SK-N-SH (cell line): ENCODE data around the gene MOV10L1. TPM values are rescaled to one million over a fixed set of nuclear protein-coding genes. Genes with fewer than 3 reads are reported as not detected.

Experiments
- CTCF ChIA-PET: fragments of 300-600, 350-600 bp; formaldehyde crosslinking; extraction: SDS; loops from one replicate; lab custom pipeline; 2021; lab: Yijun Ruan, JAX
- POLR2A ChIA-PET: fragments of 350-600 bp; sonication (Branson Sonifier 250); formaldehyde crosslinking; extraction: SDS; loops from one replicate; lab custom pipeline; 2020; ENCODE audit warnings: antibody characterized with exemption, inconsistent platforms; lab: Yijun Ruan, JAX
- DNase-seq: peaks from one replicate; pipeline ENCODE4 v3.0.0; 2012
- H2AFZ ChIP-seq: fragments of 200-600 bp; sonication (generic); 2 replicates; pipeline ENCODE4 v1.8.1; 2016; ENCODE audit warnings: antibody characterized with exemption, mild to moderate bottlenecking, low read depth
- H3F3A ChIP-seq: fragments of 200-600 bp; sonication (generic); replicated peaks from 2 replicates; pipeline ENCODE3; 2016; ENCODE audit warnings: antibody characterized with exemption, mild to moderate bottlenecking; ENCODE audit not compliant: insufficient read depth
- H3K27ac ChIP-seq, 2 experiments: fragments of 200-500 bp in 1 of 2; fragments of 200-600 bp in 1 of 2; sonication (Bioruptor generic) in 1 of 2; sonication (generic), shearing (Covaris generic) in 1 of 2; 2 replicates each; pipeline versions ENCODE4 v1.5.1 to v1.6.1; 2014 to 2016; ENCODE audit warnings: low read depth in 2 of 2, inconsistent platforms in 1 of 2, low read length in 1 of 2, mild to moderate bottlenecking in 1 of 2, mixed read lengths in 1 of 2
- H3K27me3 ChIP-seq: fragments of 200-600 bp; sonication (generic), shearing (Covaris generic); 2 replicates; pipeline ENCODE4 v1.6.1; 2016; ENCODE audit warnings: mixed run types; ENCODE audit not compliant: insufficient read depth
- H3K36me3 ChIP-seq, 2 experiments: fragments of 200-500 bp in 1 of 2; fragments of 200-600 bp in 1 of 2; sonication (Bioruptor generic) in 1 of 2; sonication (generic) in 1 of 2; replicated peaks in 1 of 2; 2 replicates each; pipeline versions ENCODE3 to v1.5.1; 2014 to 2016; ENCODE audit warnings: low read length in 1 of 2, mild to moderate bottlenecking in 1 of 2; ENCODE audit not compliant: insufficient read depth in 2 of 2, control insufficient read depth in 1 of 2
- H3K4me1 ChIP-seq, 2 experiments: fragments of 200-500 bp in 1 of 2; fragments of 200-600 bp in 1 of 2; sonication (Bioruptor generic) in 1 of 2; sonication (generic), shearing (Covaris generic) in 1 of 2; 2 replicates each; pipeline versions ENCODE4 v1.5.1 to v1.6.1; 2014 to 2016; ENCODE audit warnings: low read depth in 1 of 2, low read length in 1 of 2, mixed run types in 1 of 2; ENCODE audit not compliant: insufficient read depth in 2 of 2, control insufficient read depth in 1 of 2
- H3K4me2 ChIP-seq: fragments of 200-600 bp; sonication (generic), shearing (Covaris generic); 2 replicates; pipeline ENCODE4 v1.6.1; 2017; ENCODE audit warnings: mixed run types
- H3K4me3 ChIP-seq, 2 experiments: fragments of 200-500 bp in 1 of 2; fragments of 200-600 bp in 1 of 2; sonication (Bioruptor generic) in 1 of 2; sonication (generic), shearing (Covaris generic) in 1 of 2; 2 replicates each; pipeline versions ENCODE4 v1.5.1 to v1.8.1; 2014 to 2016; ENCODE audit warnings: low read depth in 2 of 2, inconsistent platforms in 1 of 2, low read length in 1 of 2, mild to moderate bottlenecking in 1 of 2, mixed read lengths in 1 of 2, moderate library complexity in 1 of 2
- H3K79me2 ChIP-seq: fragments of 200-600 bp; sonication (generic); 2 replicates; pipeline ENCODE4 v1.8.1; 2017; ENCODE audit warnings: mild to moderate bottlenecking; ENCODE audit not compliant: insufficient read depth
- H3K9ac ChIP-seq: fragments of 200-600 bp; sonication (generic); 2 replicates; pipeline ENCODE4 v1.6.1; 2017; ENCODE audit warnings: mixed run types
- H3K9me2 ChIP-seq: fragments of 200-600 bp; sonication (generic); 2 replicates; pipeline ENCODE4 v1.6.1; 2017; ENCODE audit warnings: mixed run types
- H3K9me3 ChIP-seq: fragments of 200-600 bp; sonication (generic); 2 replicates; pipeline ENCODE4 v1.6.1; 2017; ENCODE audit warnings: mixed run types, mild to moderate bottlenecking, moderate library complexity
- H4K20me1 ChIP-seq: fragments of 200-600 bp; sonication (generic); 2 replicates; pipeline ENCODE4 v1.6.1; 2017; ENCODE audit warnings: mild to moderate bottlenecking, mixed run types; ENCODE audit not compliant: insufficient read depth
- EP300 ChIP-seq, 2 experiments: IDR thresholded peaks; 2 replicates each; pipeline versions ENCODE4 v1.4.0 to v1.6.1; 2012; ENCODE audit warnings: borderline replicate concordance in 1 of 2, low read depth in 1 of 2, low read length in 1 of 2
- FOSL2 ChIP-seq: IDR thresholded peaks from 2 replicates; pipeline ENCODE4 v1.4.0; 2012; ENCODE audit warnings: low read depth, mild to moderate bottlenecking, moderate library complexity, borderline replicate concordance
- GABPA ChIP-seq: IDR thresholded peaks from 2 replicates; pipeline ENCODE4 v1.4.0; 2012; ENCODE audit warnings: low read depth, mild to moderate bottlenecking
- JUND ChIP-seq: IDR thresholded peaks from 2 replicates; pipeline ENCODE4 v1.4.0; 2012
- MEF2A ChIP-seq: IDR thresholded peaks from 2 replicates; pipeline ENCODE4 v1.4.0; 2012; ENCODE audit warnings: low read depth, borderline replicate concordance
- NFIC ChIP-seq: IDR thresholded peaks from 2 replicates; pipeline ENCODE4 v1.4.0; 2012; ENCODE audit warnings: borderline replicate concordance
- NRF1 ChIP-seq: IDR thresholded peaks from 2 replicates; pipeline ENCODE4 v1.6.1; 2012; ENCODE audit warnings: low read depth, mild to moderate bottlenecking, low read length
- PBX3 ChIP-seq: IDR thresholded peaks from 2 replicates; pipeline ENCODE4; 2012
- POLR2AphosphoS5 ChIP-seq: IDR thresholded peaks from 2 replicates; pipeline ENCODE4 v1.6.1; 2012; ENCODE audit warnings: low read depth, low read length
- RFX5 ChIP-seq: IDR thresholded peaks from 2 replicates; pipeline ENCODE4 v1.6.1; 2012; ENCODE audit warnings: mild to moderate bottlenecking, improper control_type of control experiment, low read length
- TAF1 ChIP-seq: IDR thresholded peaks from 2 replicates; pipeline ENCODE4 v1.6.1; 2012; ENCODE audit warnings: low read depth, mild to moderate bottlenecking, low read length, moderate library complexity, borderline replicate concordance
- TCF12 ChIP-seq: IDR thresholded peaks from 2 replicates; pipeline ENCODE4 v1.4.0; 2012
- TEAD4 ChIP-seq: IDR thresholded peaks from 2 replicates; pipeline ENCODE4 v1.4.0; 2012; ENCODE audit warnings: mild to moderate bottlenecking, borderline replicate concordance; ENCODE audit not compliant: insufficient read depth
- USF1 ChIP-seq: IDR thresholded peaks from 2 replicates; pipeline ENCODE4 v1.4.0; 2012; ENCODE audit warnings: low read depth, borderline replicate concordance
- YY1 ChIP-seq: IDR thresholded peaks from 2 replicates; pipeline ENCODE4 v1.4.0; 2012; ENCODE audit warnings: low read depth, mild to moderate bottlenecking
- WGBS: methylation state at CpG from one replicate; pipeline ENCODE4 v1.1.6; 2017; ENCODE audit warnings: low lambda C conversion rate; 5-methylcytosine and 5-hydroxymethylcytosine counted together
- polyA plus RNA-seq, 3 experiments: library from polyadenylated mRNA; depleted of rRNA; stranded (reverse); fragments of >200 nt; gene quantifications; 2 replicates each; pipeline ENCODE4 v1.2.3, GENCODE V29; 2012
- TF ChIP-seq, protein P1 (sequence below): fragments of 150-350 bp; IDR thresholded peaks from 2 replicates; pipeline ENCODE4 v1.6.1; 2017; ENCODE audit warnings: antibody characterized with exemption, low read length, low read depth, borderline replicate concordance
- TF ChIP-seq, protein P2 (sequence below): fragments of 200-600 bp; sonication (generic); IDR thresholded peaks from 2 replicates; pipeline ENCODE4 v1.6.1; 2017; ENCODE audit warnings: antibody characterized with exemption, mild to moderate bottlenecking, moderate library complexity

The MOV10L1 gene
- polyA plus RNA-seq, 1 of the 3 experiments (the other 2 are of a cell fraction) = 2.1 TPM

DNA sequence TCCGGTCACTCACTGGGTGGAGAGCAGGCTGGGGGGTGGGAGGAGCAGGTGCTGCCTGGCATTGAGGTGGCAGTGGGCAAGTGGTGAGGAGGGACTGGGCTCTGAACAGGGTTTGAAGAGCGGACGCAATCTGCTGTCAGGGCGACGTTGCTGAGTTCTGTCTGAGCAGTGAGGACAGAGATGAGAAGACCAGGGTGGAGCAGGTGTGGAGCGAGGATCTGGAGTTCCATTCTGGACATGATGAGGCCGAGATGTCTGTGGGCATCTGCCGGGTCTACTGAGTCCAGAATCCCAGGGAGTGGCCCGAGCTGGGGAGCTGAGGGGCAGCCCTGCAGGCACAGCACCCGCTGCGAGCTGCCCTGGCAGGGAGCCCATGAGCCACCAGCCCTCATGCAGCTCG lies 2.2 kb upstream of the MOV10L1 start (continued):
- TF ChIP-seq PBX3 (no peak), TCF12 (no peak), FOSL2 (no peak), USF1 (no peak), JUND (no peak), GABPA (no peak), NRF1 (no peak), MEF2A (no peak), POLR2AphosphoS5 (no peak)

GRCh38 chr22:50088096-50088495 lies 1.7 kb upstream of the MOV10L1 start:
- no peaks in the 10 kb centered on the region; the same call in 1 of the 2 replicates for H3K9me3 ChIP-seq
- WGBS = 82% methylated on average over 12 of the region's 12 CpGs
- TF ChIP-seq GABPA = no peak
- TF ChIP-seq, protein P1, sequence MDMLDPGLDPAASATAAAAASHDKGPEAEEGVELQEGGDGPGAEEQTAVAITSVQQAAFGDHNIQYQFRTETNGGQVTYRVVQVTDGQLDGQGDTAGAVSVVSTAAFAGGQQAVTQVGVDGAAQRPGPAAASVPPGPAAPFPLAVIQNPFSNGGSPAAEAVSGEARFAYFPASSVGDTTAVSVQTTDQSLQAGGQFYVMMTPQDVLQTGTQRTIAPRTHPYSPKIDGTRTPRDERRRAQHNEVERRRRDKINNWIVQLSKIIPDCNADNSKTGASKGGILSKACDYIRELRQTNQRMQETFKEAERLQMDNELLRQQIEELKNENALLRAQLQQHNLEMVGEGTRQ = no peak
- no peak for TF ChIP-seq TEAD4
- no peak for TF ChIP-seq EP300 (IDR thresholded peaks at IDR 0.05; ENCODE audit: borderline replicate concordance in 1 of 2, low read depth in 1 of 2, low read length in 1 of 2)
- no peak for TF ChIP-seq NFIC
- TF ChIP-seq YY1 = no peak
- no peak for TF ChIP-seq FOSL2
- TF ChIP-seq TCF12 = no peak
- no peak for TF ChIP-seq TAF1
- TF ChIP-seq RFX5 = no peak
- TF ChIP-seq, protein P2, sequence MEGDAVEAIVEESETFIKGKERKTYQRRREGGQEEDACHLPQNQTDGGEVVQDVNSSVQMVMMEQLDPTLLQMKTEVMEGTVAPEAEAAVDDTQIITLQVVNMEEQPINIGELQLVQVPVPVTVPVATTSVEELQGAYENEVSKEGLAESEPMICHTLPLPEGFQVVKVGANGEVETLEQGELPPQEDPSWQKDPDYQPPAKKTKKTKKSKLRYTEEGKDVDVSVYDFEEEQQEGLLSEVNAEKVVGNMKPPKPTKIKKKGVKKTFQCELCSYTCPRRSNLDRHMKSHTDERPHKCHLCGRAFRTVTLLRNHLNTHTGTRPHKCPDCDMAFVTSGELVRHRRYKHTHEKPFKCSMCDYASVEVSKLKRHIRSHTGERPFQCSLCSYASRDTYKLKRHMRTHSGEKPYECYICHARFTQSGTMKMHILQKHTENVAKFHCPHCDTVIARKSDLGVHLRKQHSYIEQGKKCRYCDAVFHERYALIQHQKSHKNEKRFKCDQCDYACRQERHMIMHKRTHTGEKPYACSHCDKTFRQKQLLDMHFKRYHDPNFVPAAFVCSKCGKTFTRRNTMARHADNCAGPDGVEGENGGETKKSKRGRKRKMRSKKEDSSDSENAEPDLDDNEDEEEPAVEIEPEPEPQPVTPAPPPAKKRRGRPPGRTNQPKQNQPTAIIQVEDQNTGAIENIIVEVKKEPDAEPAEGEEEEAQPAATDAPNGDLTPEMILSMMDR = no peak
- no peak for TF ChIP-seq JUND
- TF ChIP-seq PBX3 = no peak
- no peaks in the 10 kb centered on the region for H4K20me1 ChIP-seq
- no peak overlapping the region for H3K27ac ChIP-seq
- peaks cover 0 to 19% of the 10 kb centered on the region in 2 experiments; a peak in 1 of 4 replicates for H3K4me1 ChIP-seq
- H3F3A ChIP-seq = no peaks in the 10 kb centered on the region
- H3K36me3 ChIP-seq = no peaks in the 10 kb centered on the region
- H3K27me3 ChIP-seq = no peaks in the 10 kb centered on the region
- no peak overlapping the region for H3K9ac ChIP-seq
- no peak for DNase-seq
- no peak overlapping the region for H3K4me3 ChIP-seq
- ChIA-PET POLR2A (no interaction called here), CTCF (interaction anchor here (1.8 kb wide), 1 partner anchor 17 kb away, joined by 4 read pairs; no protein-coding TSS in a partner anchor)
- H3K79me2 ChIP-seq = no peaks in the 10 kb centered on the region
- no peak overlapping the region for H3K4me2 ChIP-seq
- no peak overlapping the region for H2AFZ ChIP-seq
- H3K9me2 ChIP-seq = no peaks in the 10 kb centered on the region
